HG03045 (cell line): ENCODE data around the gene PERCC1.

Source experiments
- ATAC-seq: cut with Tn5 transposase; IDR thresholded peaks from one replicate; pipeline ENCODE4 v1.9.1; 2021; ENCODE audit warnings: mild to moderate bottlenecking, moderate library complexity; ENCODE audit not compliant: unreplicated experiment

The PERCC1 gene

DNA sequence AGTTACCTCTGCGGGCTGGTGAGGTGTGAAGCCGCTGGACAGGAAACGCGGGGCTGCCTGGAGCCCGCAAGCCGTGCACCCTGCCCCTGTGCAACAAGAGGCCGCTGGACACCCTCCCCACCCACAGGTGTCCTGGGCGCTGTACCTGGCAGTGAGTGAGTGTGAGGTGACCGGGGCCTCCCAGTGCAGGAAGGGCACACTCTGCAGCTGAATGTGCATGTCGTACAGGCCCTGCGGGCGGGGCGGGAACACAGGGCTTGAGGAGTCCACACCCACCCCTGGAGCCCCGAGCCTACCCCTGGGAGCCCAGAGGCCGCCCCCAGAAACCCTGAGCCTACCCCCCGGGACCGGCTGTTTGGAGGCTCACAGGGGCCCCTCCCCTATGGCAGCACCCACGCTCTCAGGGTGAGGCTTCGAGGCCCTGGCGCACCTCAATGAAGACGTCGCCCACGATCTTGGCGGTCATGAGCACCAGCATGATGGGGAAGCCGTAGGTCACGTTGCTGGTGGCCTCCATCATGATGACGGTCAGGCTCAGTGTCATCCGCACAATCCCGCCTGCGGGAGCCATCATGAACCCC lies 17.7 kb downstream of the PERCC1 start:
- no peak for ATAC-seq

DNA sequence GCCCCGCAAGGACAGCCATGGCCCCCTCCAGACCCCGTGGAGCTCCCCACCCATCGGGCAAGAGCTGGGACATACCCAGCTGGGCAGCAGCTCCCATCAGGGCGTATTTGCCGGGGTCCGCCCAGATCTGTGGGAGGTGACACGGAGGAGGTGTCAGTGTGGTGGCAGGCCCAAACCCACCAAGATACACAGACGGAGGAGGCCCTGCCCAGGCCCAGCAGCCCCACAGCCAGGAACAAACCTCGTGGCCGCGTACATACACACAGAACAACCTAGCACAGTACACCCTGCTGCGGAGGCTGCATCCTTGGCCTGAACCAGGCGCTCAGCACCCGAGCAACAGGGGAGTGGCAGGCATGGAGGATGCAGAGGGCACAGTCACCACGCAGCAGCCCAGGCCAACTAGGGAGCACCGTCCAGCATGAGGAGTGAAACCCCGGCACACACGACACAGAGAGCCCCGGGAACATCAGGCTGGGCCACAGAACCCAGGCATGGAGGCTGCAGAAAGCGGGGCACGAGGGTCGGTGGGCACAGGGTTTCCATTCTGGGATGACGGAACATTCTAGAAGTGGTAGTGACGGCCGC lies 18.4 kb downstream of the PERCC1 start:
- ATAC-seq: no peak

DNA sequence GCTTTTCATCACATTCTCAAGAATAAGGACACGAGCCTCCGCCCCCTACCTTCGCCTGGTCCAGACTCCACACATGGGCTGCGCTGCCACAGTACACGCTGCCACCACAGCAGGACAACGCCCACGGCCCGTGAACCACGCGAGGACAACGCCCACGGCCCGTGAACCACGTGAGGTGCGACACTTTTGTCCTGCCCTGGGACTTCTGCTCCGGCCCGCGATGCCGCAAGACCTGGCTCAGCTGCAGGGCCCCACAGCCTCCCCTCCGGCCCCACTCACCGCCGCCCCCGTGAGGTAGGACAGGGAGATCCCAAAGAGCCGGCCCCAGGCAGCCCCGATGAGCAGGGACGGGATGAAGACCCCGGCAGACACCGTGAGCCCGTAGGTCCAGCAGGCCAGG lies 19.3 kb downstream of the PERCC1 start:
- ATAC-seq: no peak

DNA sequence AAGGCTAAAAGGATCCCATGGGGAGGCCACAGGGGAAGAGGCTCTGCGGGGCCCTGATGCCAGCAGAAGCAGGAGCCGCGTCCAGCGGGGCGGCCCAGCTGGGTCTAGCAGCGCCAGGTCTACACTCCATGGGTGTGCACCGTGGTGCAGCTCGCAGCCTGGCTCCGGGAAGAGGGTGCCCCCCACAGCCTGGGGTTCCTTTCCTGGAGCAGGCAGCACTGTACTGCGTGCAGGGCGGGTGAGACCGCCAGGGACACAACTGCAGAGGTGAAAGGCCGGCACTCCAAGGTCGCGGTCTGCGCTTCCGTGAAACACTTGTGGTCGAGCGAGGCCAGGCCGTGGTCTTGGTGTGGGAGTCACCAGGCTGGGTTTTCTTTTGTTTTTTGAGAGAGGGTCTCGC lies 20.0 kb downstream of the PERCC1 start:
- no peak for ATAC-seq

DNA sequence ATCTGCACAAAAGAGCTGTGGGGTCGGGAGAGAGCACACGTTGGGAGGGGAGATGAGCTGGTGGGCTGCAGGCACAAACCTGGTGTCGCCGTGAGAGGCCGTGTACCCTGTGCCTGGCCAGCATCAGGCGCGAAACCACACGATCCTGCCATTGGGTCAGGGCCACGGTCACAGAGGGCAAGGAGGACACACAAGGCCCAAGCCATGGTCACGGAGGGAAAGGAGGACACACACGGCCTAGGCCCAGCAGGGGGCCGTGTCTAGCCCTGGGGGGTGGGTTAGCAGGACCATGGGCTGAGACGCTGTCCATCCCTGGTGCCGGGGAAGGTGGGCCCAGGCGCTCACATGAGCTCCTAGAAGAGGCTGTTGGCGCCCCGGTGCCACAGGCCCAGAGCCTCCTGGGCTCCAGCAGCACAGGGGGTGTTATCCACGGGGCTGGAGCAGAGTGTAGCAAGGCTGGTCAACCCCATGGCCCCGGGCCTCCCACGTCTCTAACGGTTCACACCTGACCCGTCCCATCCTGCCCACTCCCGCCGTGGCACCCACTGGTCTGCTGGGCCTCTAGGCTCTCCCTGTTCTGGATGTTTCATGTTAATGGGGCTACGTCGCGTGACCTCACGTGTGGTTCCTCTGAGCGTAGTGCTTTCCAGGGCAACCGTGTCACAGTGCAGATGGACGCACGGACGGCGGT lies 21.0 kb downstream of the PERCC1 start:
- no peak for ATAC-seq

DNA sequence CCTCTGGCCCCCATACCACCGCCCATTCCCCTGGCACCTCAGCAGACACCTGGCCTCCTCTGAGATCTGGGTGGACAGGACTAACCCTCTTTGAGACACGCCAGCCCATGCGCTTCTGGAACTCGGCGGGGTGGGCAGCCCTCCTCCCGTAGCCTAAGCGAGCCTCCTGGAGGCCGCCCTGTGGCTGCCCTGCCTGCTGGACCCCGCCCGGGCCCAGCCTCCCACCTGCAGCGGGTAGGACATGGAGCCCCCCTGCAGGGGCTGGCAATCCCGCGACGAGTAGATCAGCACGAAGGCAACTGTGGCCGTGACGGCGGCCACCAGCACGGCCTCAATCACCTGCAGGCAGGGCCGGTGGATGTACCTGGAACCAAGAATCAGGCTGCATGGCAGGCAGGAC lies 21.7 kb downstream of the PERCC1 start:
- no peak for ATAC-seq

DNA sequence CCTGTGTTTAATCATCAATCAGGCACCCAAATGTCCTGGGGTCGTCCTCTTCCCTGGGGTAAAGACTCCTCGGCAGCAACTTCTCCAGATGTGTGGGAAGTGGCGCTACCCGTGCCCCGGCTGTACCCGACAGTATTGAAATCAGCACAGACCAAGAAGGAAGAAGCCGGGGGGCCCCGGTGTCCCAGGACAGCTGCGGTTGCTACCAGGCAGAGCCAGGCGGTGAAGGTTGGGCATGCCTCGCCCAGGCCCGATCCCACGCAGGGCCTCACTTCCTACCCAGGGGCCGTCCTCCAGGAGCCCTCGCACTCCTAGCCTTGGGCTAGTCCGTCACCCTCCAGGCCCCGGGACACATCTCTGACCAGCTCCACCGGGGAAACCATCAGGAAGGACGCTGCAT lies 22.4 kb downstream of the PERCC1 start:
- no peak for ATAC-seq

DNA sequence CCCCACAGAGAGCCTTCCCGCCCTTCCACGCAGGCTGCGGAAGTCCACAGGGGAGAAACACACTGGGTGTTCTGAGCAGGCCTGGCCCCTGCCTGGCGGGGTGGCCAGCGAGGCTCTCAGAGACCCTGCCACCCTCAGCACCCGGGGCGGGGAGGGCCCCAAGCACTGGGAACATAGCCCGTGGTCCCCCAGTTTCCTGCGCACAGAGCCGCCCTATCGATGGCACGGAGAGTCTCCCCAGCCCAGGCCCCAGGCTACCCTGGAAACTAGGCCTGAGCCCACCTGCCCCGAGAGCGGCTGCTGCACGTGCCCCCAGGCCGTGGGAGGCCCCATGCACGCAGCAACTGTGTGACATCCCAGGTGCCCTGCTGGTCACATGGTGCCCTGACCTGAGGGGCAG lies 23.7 kb downstream of the PERCC1 start:
- ATAC-seq: no peak

DNA sequence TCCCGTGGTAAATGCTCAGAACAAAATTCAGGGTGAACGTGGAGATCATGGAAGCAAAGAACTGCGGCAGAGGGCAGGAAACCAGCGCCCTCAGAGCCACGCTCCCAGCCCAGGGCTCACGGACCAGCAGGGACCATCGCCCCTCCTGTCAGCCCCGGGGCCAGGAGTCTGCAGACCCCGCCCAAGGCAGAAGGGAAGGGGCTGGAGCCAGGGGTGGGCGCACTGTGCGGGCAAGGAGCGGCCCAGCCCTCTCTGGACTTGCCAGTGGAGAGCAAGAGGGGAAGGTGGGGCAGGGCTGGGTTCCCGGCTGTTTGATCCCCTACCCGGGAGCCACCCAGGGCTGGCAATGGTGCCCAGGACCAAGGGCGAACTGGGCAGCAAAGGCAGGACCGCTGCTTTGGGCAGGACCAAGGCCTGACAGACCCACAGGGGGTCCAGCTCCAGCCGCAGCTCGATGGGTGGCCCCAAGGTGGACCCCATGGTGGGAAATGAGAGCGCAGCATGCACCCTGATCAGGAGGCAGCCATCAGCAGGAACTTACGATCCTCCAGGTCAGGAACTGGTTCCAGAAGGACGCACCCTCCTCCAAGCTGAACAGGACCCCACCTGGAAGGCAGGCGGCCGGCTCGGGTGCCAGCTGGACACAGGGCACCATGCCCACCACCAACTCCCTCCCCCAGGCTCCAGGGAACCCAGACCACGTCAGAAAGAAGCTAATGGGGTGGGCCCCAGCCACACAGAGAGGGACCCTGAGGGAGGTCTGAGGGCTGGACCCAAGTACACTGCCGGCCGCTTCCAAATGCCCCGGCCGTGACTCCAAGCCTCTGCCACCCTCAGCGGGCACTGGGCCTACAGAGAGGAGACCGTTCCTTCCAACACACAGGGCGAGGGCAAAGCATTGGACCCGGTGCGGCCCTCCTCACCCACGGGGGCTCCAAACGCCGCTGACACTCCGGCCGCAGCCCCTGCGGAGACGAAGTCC lies 24.6 kb downstream of the PERCC1 start:
- no peak for ATAC-seq

DNA sequence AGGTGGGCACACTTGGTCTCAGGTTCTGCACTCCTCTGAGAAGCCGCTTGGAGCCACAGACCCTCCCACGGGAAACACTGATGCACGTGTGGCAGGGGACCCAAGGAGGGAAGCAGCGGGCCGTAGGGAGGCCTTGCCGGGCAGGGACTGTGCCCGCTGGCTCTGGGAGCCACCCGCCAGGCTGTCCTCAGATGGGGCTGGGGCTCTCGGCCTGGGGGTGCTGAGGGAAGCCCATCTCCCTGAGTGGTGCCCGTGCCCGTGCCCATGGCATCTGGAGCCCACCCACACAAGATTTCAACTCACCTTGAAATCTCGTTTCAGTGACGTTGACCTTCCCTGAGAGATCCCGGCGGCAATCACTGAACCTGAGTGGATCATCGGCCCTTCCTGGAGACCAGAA lies 26.1 kb downstream of the PERCC1 start:
- ATAC-seq: no peak

DNA sequence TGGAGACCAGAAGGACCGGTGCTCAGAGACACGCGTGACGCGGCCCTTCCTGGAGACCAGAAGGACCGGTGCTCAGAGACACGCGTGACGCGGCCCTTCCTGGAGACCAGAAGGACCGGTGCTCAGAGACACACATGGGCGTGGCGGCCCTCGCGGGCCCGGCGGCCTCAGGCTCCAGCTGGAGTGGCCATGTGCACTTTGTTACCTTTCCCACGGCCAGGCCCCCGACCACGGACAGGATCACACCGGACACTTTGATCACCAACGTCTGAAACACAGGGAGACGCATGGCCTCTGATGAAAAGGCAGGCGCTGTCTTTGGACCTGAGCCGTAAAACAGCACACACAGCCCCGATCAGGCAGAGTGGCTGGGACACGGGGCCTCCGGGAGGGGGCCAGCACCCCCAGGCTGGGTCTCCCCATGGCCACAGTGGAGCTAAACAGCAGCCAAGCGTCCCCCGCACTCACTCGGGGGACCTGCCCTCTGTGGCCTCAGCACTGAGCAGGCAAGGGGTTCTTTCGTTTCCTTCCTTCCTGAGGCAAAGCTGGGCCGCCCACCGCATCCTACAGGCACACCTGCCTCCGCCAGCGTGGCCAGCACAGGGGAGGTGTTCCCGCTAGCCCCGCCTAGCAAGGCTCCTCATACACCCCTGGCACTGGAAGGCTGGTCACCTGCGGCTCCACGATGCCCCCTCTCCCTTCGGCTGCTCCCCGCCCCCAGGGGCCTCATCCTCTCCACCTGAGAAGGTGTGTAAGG lies 26.8 kb downstream of the PERCC1 start:
- no peak for ATAC-seq

DNA sequence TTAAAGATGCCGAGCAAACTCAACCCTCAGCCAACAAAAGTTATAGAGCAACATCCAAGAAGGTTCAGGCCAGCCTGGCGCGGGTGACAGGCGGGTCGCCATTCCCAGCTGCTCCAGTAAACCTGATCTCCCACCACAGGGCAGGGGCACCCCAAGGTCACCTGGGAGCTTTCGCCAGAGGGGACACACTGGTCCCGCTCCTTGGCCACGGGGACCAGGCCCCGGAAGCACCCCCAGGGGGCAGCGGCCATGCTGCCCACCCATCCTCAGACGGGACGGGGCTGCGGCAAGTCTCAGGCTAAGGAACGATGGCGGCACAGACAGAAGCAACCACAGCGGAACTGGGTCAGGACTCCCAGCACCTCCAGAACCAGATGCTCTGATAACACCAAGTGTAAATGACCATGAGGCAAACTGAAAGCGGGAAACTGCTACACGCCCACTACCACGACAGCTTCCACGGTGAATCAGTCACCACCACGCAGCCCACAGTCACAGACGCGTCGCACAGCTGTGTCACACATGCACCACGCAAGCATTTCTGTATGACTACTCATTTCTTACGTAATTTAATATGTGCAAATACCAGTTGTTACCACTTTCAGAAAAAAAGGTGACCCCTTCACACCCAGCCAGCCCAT lies 27.6 kb downstream of the PERCC1 start:
- ATAC-seq: no peak

DNA sequence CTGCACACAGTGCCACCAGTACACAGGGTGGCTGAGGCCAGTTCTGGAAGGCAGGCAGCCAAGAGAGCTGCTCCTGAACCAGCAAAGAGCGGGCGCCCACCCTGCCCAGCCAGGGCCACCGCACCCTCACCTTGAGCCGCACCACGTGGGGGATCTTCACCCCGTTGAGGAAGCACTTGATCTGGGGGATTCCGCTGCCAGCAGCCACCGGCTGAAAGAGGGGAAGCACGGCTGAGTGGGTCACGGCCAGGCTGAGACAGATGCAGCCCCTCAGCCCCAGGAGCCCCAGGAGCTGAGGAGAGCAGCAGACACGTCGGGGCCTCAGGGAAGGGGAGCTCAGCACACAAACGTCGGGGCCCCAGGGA lies 28.1 kb downstream of the PERCC1 start:
- ATAC-seq: no peak

DNA sequence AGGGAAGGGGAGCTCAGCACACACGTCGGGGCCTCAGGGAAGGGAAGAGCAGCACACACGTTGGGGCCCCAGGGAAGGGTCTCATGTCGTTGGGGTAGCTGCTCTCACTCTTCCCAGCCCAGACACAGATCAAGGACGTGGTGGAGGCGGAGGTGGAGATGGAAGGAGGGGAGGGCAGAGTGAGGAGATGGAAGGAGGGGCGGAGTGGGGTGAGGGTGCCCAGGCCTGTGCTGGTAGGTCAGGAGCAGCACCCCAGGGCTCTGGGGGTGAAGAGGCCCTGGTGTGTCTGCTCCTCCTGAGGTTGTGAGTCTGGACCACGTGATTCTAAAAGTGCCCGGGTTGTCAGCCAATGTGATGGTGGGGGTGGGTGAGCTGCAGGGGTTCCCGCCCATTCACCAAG lies 29.1 kb downstream of the PERCC1 start:
- no peak for ATAC-seq

DNA sequence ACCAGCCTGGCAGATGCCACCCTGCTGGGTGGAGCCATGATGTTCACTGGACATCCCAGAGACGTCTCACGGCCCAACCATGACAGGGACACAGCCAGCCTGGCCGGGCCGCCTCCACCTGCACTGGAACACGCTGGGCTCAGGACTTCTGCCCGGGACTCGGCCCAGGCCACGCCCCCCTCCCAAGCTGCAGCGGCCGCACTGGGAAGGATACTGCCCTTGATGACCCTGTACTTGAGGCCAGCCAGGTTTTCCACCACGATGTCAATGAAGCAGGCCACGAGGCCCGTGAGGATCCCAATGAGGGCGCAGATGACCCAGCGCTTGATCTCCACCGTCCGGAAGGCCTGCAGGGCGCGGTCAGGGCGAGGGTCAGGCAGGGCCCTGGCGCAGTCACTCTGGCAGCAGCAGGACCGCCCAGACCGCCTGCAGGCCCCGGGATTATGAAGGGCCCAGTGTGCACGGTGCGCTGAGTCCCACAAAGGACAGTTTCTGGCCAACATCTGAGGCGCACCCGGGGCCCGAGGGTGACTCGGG lies 29.8 kb downstream of the PERCC1 start:
- ATAC-seq: no peak

DNA sequence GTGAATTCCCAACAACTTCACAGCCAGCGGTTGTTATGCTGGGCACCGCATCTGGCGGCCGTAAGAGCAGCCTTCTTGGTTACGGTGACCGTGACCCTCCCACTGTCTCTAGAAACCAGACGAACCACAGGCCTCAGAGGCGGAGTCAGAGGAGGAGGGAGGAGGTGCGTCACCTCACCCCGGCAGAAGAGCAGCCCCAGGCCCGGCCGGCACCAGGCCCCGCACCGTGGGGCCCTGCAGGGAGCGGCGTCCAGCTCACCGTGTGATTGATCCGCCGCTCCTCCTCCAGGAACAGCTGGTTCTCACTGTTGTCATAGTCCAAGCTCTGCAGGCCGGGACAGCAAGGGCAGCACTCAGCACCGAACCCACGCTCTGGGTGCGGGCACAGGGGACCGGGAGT lies 30.3 kb downstream of the PERCC1 start:
- no peak for ATAC-seq

DNA sequence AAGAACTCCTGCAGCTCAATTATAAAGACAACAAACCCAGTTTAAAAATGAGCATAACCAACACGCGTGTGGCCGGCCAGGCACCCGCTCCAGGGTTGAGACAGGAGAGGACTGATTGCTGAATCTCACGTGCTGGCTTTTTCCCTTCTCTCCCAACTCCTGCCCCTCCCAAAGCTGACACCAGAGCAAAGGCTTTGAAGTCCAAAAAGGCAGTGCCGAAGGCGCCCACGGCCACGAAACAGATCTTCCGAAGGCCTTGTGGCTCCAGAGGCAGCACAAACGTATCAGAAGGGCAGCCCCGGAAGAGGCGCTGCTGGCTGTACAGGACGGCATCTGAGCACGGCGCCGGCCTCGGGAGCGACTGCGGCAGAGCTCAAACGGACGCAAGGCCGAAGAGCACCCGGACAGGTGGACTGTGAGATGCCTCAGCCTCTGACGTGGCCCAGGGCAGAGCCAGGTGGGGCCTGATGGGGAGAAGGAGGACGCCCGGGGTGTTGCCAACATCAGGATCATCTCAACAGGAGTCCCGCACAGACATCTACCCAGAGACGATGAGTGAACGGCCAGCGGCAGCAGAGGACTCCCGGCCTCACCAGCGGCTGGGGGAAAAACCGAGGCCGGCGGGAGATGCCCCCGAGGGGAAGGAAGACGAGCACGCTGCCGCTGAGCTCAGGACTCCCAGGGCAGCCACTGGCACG lies 33.5 kb downstream of the PERCC1 start:
- ATAC-seq: no peak

DNA sequence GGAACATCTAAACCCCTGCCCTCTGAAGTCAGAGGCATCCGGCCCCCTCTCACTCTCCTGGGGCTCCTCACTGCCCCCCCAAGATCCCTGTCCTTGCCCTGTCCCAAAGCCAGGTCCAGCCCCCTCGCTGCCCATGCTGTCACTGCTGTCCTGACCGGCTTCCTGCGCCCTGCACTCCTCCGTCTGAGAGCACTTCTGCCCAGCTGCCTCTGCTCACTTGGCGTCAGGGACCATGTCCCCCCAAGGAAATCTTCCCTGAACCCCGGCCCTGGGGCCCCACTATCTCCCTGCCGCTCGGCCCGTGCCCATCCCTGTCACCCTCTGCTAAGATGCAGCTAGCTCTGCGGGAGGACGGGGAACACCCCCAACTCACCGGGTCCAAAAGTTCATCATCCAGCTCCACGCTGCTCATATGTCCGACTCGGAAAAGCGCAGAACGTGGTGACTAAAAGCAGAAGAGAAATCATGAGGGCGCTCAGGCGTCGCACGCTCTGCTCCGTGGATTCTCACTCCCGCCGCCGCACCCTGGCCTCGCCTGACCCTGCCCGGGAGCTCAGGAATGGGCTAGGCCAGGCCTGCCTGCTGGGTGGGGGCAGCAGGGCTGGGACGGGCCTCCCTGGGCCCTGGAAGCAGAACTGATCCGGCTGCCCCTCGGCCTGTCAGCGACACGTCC lies 34.2 kb downstream of the PERCC1 start:
- ATAC-seq: no peak

DNA sequence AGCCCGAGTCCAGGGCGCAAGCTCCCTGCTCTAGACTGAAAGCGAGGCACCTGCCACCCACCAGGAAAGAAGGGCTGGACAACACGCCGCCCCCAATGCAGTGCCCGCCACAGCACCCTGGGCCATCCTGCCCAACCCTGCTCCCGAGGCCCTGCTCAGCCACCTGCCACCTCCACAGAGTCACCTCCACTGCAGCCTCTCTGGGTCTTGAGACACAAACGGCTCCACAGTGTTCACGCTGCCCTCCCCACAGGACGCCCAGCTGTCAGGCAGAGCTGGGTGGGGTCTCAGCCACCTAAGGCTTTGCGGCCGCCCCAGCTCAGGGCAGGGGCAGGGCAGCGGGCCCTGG lies 34.7 kb downstream of the PERCC1 start:
- no peak for ATAC-seq
